ENCODE results near the gene PHB1. TPM values are rescaled to one million over a fixed set of nuclear protein-coding genes. Genes with fewer than 3 reads are reported as not detected.

PHB1 gene
- total RNA-seq, 2 donors from 2014 or later: 227 to 263 TPM

DNA sequence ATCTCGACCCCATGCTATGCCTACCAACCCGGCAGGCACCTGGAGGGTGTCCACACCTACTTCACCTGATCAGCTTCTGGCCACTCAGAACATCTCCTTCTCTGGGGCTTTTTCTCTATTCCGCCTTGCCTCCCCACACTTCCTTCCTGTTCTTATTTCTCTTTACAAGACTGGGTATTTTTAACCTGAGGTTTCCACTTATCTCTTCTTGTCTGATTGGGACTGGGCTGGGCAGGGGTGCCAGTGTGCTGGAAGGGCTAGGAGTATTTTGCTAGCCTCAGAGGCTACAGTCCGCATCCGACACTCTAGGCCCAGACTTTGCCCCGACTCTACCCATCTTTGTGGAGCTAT, 26.4 kb downstream of the PHB1 start:
- H3K27me3 Mint-ChIP-seq (ENCODE audit: insufficient read depth): no peaks in the 10 kb centered on the region
- no peaks in the 10 kb centered on the region for H3K9me3 Mint-ChIP-seq
- Histone ChIP-seq H3K9ac (ENCODE audit: extremely low read depth, low read length, poor library complexity, severe bottlenecking) (no peak overlapping the region), H3K9me3 (ENCODE audit: control insufficient read depth, low read length) (no peaks in the 10 kb centered on the region), H3K4me3 (ENCODE audit: low read length) (no peak overlapping the region), H3K27ac (ENCODE audit: low read depth, low read length) (no peak overlapping the region), H3K36me3 (ENCODE audit: control insufficient read depth, insufficient read depth, low read length) (no peaks in the 10 kb centered on the region), H3K27me3 (ENCODE audit: control insufficient read depth, insufficient read depth, low read length, poor library complexity, severe bottlenecking) (no peaks in the 10 kb centered on the region), H3K4me1 (ENCODE audit: control insufficient read depth, insufficient read depth, low read length) (peaks cover 5% of the 10 kb centered on the region)
- H3K27ac Mint-ChIP-seq: no peak overlapping the region
- TF ChIP-seq, protein P1, sequence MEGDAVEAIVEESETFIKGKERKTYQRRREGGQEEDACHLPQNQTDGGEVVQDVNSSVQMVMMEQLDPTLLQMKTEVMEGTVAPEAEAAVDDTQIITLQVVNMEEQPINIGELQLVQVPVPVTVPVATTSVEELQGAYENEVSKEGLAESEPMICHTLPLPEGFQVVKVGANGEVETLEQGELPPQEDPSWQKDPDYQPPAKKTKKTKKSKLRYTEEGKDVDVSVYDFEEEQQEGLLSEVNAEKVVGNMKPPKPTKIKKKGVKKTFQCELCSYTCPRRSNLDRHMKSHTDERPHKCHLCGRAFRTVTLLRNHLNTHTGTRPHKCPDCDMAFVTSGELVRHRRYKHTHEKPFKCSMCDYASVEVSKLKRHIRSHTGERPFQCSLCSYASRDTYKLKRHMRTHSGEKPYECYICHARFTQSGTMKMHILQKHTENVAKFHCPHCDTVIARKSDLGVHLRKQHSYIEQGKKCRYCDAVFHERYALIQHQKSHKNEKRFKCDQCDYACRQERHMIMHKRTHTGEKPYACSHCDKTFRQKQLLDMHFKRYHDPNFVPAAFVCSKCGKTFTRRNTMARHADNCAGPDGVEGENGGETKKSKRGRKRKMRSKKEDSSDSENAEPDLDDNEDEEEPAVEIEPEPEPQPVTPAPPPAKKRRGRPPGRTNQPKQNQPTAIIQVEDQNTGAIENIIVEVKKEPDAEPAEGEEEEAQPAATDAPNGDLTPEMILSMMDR (conservative IDR thresholded peaks at IDR 0.05): no peak
- H3K4me3 Mint-ChIP-seq: no peak overlapping the region
- DNase-seq: no peak
- WGBS, 2 experiments (ENCODE audit: insufficient coverage in 1 of 2, insufficient read length in 1 of 2): 95 to 98% methylated on average over 5 to 6 of the region's 6 CpGs
- no peaks in the 10 kb centered on the region for H3K36me3 Mint-ChIP-seq (ENCODE audit: low read depth)
- peaks cover 18% of the 10 kb centered on the region for H3K4me1 Mint-ChIP-seq

DNA sequence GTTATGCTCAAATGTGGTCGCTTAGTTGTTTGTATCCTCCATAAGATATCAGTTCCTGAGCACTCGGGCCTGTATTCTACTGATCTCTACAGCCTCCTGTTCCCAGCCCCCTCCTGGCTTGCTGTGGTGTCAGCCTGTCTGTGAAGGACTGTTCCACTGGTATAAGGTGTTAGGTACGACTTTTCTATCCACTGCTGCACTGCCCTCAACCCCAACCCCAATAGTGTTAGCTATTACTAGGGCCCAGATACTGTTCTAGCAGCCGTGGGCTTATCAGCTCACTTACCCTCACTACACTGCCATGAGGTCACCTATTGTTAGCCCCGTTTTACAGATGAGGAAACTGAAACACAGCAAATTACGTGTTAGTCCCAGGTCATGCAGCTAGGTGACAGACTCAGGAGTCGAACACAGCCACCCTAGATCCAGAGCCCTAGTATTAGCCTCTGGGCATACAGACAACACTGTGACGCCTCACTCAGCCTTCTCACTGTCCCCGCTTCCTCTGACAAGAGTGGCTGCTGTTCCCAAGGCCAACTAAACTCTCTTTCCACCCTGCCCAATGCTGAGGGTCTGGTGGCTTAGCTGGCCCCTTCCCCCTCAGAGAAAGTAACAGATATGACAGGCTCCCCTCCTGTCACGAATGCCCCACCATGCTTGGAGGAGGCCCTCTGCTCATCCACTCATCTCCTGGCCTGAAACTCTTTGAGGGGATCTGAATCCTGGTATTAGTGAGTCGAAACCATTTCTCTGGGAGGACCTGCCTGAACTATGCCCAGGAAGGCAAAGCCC, 27.0 kb downstream of the PHB1 start:
- Mint-ChIP-seq H3K4me3 (no peak overlapping the region), H3K9me3 (no peaks in the 10 kb centered on the region), H3K36me3 (ENCODE audit: low read depth) (no peaks in the 10 kb centered on the region), H3K4me1 (peaks cover 18% of the 10 kb centered on the region), H3K27ac (no peak overlapping the region), H3K27me3 (ENCODE audit: insufficient read depth) (peaks cover 1% of the 10 kb centered on the region)
- Histone ChIP-seq H3K27ac (ENCODE audit: low read depth, low read length) (no peak overlapping the region), H3K4me1 (ENCODE audit: control insufficient read depth, insufficient read depth, low read length) (peaks cover 5% of the 10 kb centered on the region), H3K4me3 (ENCODE audit: low read length) (no peak overlapping the region), H3K9me3 (ENCODE audit: control insufficient read depth, low read length) (no peaks in the 10 kb centered on the region), H3K9ac (ENCODE audit: extremely low read depth, low read length, poor library complexity, severe bottlenecking) (no peak overlapping the region), H3K27me3 (ENCODE audit: control insufficient read depth, insufficient read depth, low read length, poor library complexity, severe bottlenecking) (no peaks in the 10 kb centered on the region), H3K36me3 (ENCODE audit: control insufficient read depth, insufficient read depth, low read length) (no peaks in the 10 kb centered on the region)
- TF ChIP-seq, protein P1 (conservative IDR thresholded peaks at IDR 0.05): no peak
- DNase-seq: no peak
- WGBS, 2 experiments (ENCODE audit: insufficient coverage in 1 of 2, insufficient read length in 1 of 2): 81 to 92% methylated on average over 7 to 11 of the region's 11 CpGs

DNA sequence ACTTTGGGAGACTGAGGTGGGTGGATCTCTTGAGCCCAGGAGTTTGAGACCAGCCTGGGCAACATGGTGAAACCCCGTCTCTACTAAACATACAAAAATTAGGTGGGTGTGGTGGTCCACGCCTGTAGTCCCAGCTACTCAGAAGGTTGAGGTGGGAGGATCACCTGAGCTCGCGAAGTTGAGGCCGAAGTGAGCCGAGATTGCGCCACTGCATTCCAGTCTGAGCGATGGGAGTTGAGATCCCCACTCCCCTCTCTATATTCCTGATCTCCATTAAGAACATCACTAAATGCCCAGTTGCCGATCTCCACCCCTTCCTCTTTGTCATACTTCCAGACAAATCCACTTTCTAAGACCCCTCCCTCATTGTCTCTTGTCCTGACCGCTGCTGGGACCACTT, 28.3 kb downstream of the PHB1 start:
- peaks cover 28% of the 10 kb centered on the region for H3K4me1 Mint-ChIP-seq
- Histone ChIP-seq H3K4me3 (ENCODE audit: low read length) (no peak overlapping the region), H3K9me3 (ENCODE audit: control insufficient read depth, low read length) (no peaks in the 10 kb centered on the region), H3K4me1 (ENCODE audit: control insufficient read depth, insufficient read depth, low read length) (peaks cover 5% of the 10 kb centered on the region), H3K27me3 (ENCODE audit: control insufficient read depth, insufficient read depth, low read length, poor library complexity, severe bottlenecking) (no peaks in the 10 kb centered on the region), H3K9ac (ENCODE audit: extremely low read depth, low read length, poor library complexity, severe bottlenecking) (no peak overlapping the region), H3K36me3 (ENCODE audit: control insufficient read depth, insufficient read depth, low read length) (no peaks in the 10 kb centered on the region), H3K27ac (ENCODE audit: low read depth, low read length) (no peak overlapping the region)
- WGBS, 2 experiments (ENCODE audit: insufficient coverage in 1 of 2, insufficient read length in 1 of 2): 92 to 96% methylated on average over 9 to 10 of the region's 10 CpGs
- TF ChIP-seq, protein P1 (conservative IDR thresholded peaks at IDR 0.05): no peak
- H3K9me3 Mint-ChIP-seq: no peaks in the 10 kb centered on the region
- H3K4me3 Mint-ChIP-seq: no peak overlapping the region
- peaks cover 6% of the 10 kb centered on the region for H3K27me3 Mint-ChIP-seq (ENCODE audit: insufficient read depth)
- DNase-seq: no peak
- H3K27ac Mint-ChIP-seq: no peak overlapping the region
- no peaks in the 10 kb centered on the region for H3K36me3 Mint-ChIP-seq (ENCODE audit: low read depth)

Measured in endodermal cell (in vitro differentiated cells).